HG02642 (cell line): ENCODE results near the gene CCM2.

Source experiments
- ATAC-seq: cut with Tn5 transposase; IDR thresholded peaks from one replicate; pipeline ENCODE4 v1.9.1; 2021; ENCODE audit warnings: mild to moderate bottlenecking; ENCODE audit not compliant: unreplicated experiment, poor library complexity

The CCM2 gene

GRCh38 chr7:45075871-45076796, 76.1 kb downstream of the CCM2 start:
- ATAC-seq = no peak

GRCh38 chr7:45076946-45077345, 76.9 kb downstream of the CCM2 start:
- no peak for ATAC-seq

- ATAC-seq = no peak
Observed at GRCh38 chr7:45077579-45077978, 77.6 kb downstream of the CCM2 start.

- no peak for ATAC-seq
Observed at GRCh38 chr7:45078125-45078681, 78.2 kb downstream of the CCM2 start.

GRCh38 chr7:45080265-45080957, 80.4 kb downstream of the CCM2 start:
- no peak for ATAC-seq

- ATAC-seq = no peak
Observed at GRCh38 chr7:45080958-45081669, 81.1 kb downstream of the CCM2 start.

GRCh38 chr7:45081670-45081974, 81.6 kb downstream of the CCM2 start:
- no peak for ATAC-seq

- ATAC-seq = no peak
Observed at GRCh38 chr7:45082031-45082830, 82.2 kb downstream of the CCM2 start.

- no peak for ATAC-seq
Observed at GRCh38 chr7:45082831-45083331, 82.9 kb downstream of the CCM2 start.

GRCh38 chr7:45084336-45084735, 84.3 kb downstream of the CCM2 start:
- ATAC-seq = no peak

GRCh38 chr7:45084901-45085618, 85.1 kb downstream of the CCM2 start:
- ATAC-seq = no peak

GRCh38 chr7:45085619-45086200, 85.7 kb downstream of the CCM2 start:
- no peak for ATAC-seq

GRCh38 chr7:45086331-45087065, 86.5 kb downstream of the CCM2 start:
- ATAC-seq = no peak

GRCh38 chr7:45087301-45088145, 87.5 kb downstream of the CCM2 start:
- no peak for ATAC-seq

- ATAC-seq = no peak
Observed at GRCh38 chr7:45088146-45088701, 88.2 kb downstream of the CCM2 start.

GRCh38 chr7:45088821-45089340, 88.9 kb downstream of the CCM2 start, which contains the start of gene NACAD:
TSS of gene NACAD (minus strand) at chr7:45088969. CDS start at chr7:45088894, 75 bp downstream.
- ATAC-seq = no peak
